GM12878 (cell line): ENCODE data around the gene IFNL1.

Experiments used
- CTCF ChIP-seq, 3 experiments: IDR thresholded peaks in 2 of 3; conservative IDR thresholded peaks in 1 of 3; 2 replicates each; pipeline ENCODE4 v1.5.1; 2011; ENCODE audit warnings: low read depth in 3 of 3, low read length in 3 of 3, mild to moderate bottlenecking in 3 of 3, control low read depth in 2 of 3, moderate library complexity in 2 of 3, inconsistent platforms in 1 of 3, mixed read lengths in 1 of 3; ENCODE audit not compliant: control insufficient read depth in 2 of 3, insufficient read depth in 1 of 3; ENCODE audit errors: extremely low read depth in 1 of 3
- MAX ChIP-seq: IDR thresholded peaks from 2 replicates; pipeline ENCODE4 v1.6.1; 2012; ENCODE audit warnings: low read depth, low read length, improper control_type of control experiment
- REST ChIP-seq: IDR thresholded peaks from 2 replicates; pipeline ENCODE4 v1.6.1; 2012; ENCODE audit warnings: mild to moderate bottlenecking, low read depth, low read length

- TF ChIP-seq CTCF (IDR thresholded peaks at IDR 0.05 in 2 of 3, conservative IDR thresholded peaks at IDR 0.05 in 1 of 3; ENCODE audit: control insufficient read depth in 2 of 3, extremely low read depth in 1 of 3, insufficient read depth in 1 of 3, low read depth in 3 of 3, low read length in 3 of 3): no peak
- TF ChIP-seq MAX: no peak
- no peak for TF ChIP-seq REST
These were observed 34.5 kb upstream of the IFNL1 start for GRCh38 chr19:39261704-39262103.
